ENCODE data around the gene OBP2A. TPM values are rescaled to one million over a fixed set of nuclear protein-coding genes. Genes with fewer than 3 reads are reported as not detected.

The OBP2A gene
- total RNA-seq, 2 donors from 2014 or later = 19.7 TPM; not detected in 1

- intact Hi-C loops (cut with DNase I) = no loop called here
- 96% methylated on average over 5 of the region's 13 CpGs for WGBS
- H3K4me1 ChIP-seq (replicated peaks) = no peaks in the 10 kb centered on the region
- H3K4me3 ChIP-seq = no peak overlapping the region
- no peaks in the 10 kb centered on the region for H3K9me3 ChIP-seq
- no peak for DNase-seq (ENCODE audit: low spot score)
- no peaks in the 10 kb centered on the region for H3K36me3 ChIP-seq
- H3K27ac ChIP-seq = no peak overlapping the region
- TF ChIP-seq POLR2AphosphoS5 (IDR thresholded peaks at IDR 0.05) (no peak), CTCF (IDR thresholded peaks at IDR 0.05) (no peak), POLR2A (IDR thresholded peaks at IDR 0.05) (no peak)
- H3K27me3 ChIP-seq (replicated peaks; ENCODE audit: insufficient read depth) = no peaks in the 10 kb centered on the region
Observed at GRCh38 chr9:135592625-135593024, 46.7 kb downstream of the OBP2A start.

- TF ChIP-seq POLR2A (IDR thresholded peaks at IDR 0.05) = no peak
- no peak for TF ChIP-seq POLR2AphosphoS5 (IDR thresholded peaks at IDR 0.05)
- TF ChIP-seq CTCF (IDR thresholded peaks at IDR 0.05) = no peak
- Histone ChIP-seq H3K27me3 (replicated peaks; ENCODE audit: insufficient read depth) (no peaks in the 10 kb centered on the region), H3K36me3 (no peaks in the 10 kb centered on the region), H3K9me3 (no peaks in the 10 kb centered on the region), H3K27ac (no peak overlapping the region), H3K4me3 (no peak overlapping the region), H3K4me1 (replicated peaks) (no peaks in the 10 kb centered on the region)
- intact Hi-C loops (cut with DNase I) = no loop called here
- no peak for DNase-seq (ENCODE audit: low spot score)
- 55% methylated on average over 2 of the region's 2 CpGs for whole genome bisulfite sequencing
Observed at GRCh38 chr9:135596211-135596610, 50.3 kb downstream of the OBP2A start.

Other genes with a start within 250 kb of the OBP2A start
- gene PPP1R26, start 66.3 kb upstream of the OBP2A start, total RNA-seq = 10 to 100 TPM; 15.3 to 41.9 TPM
- gene MRPS2, start 45.4 kb upstream of the OBP2A start, total RNA-seq = 10 to 100 TPM; 55.6 to 55.9 TPM
- gene LCN1, start 24.7 kb upstream of the OBP2A start, total RNA-seq = not detected
- gene PAEP, start 15.6 kb downstream of the OBP2A start, total RNA-seq = 1 to 10 TPM in 1 of 2 donors, not detected in 1; 3.0 TPM
- not detected for gene GLT6D1, start 93.4 kb downstream of the OBP2A start, total RNA-seq
- gene LCN9, start 117.2 kb downstream of the OBP2A start, total RNA-seq = not detected
- 10 to 100 TPM in 1 of 2 donors, not detected in 1; 16.8 TPM for gene SOHLH1, start 153.4 kb downstream of the OBP2A start, total RNA-seq
- 1 to 10 TPM in 1 of 2 donors, under 1 TPM in 1; 0.09 to 3.0 TPM for gene KCNT1, start 156.1 kb downstream of the OBP2A start, total RNA-seq